GM12891 (cell line): ENCODE results near the gene GPR108.

Source experiments
- DNase-seq: peaks from one replicate; pipeline ENCODE4 v3.0.0; 2011; ENCODE audit warnings: low spot score; ENCODE audit not compliant: insufficient read length
- FAIRE-seq: peaks from 2 replicates; lab custom pipeline; 2011; peaks lifted over from hg19 to GRCh38; lab: Jason Lieb, UNC
- PAX5 ChIP-seq: IDR thresholded peaks from 2 replicates; pipeline ENCODE4 v1.6.1; 2011; ENCODE audit warnings: low read length, moderate library complexity, mild to moderate bottlenecking; ENCODE audit not compliant: insufficient read depth, severe bottlenecking
- POLR2A ChIP-seq: IDR thresholded peaks from 2 replicates; pipeline ENCODE4 v1.6.1; 2011; ENCODE audit warnings: low read depth, low read length, control low read depth
- POLR2AphosphoS5 ChIP-seq: IDR thresholded peaks from 2 replicates; pipeline ENCODE4 v1.6.1; 2011; ENCODE audit warnings: low read depth, low read length, control low read depth
- POU2F2 ChIP-seq: IDR thresholded peaks from 2 replicates; pipeline ENCODE4 v1.6.1; 2011; ENCODE audit warnings: low read depth, mild to moderate bottlenecking, control low read depth, low read length, moderate library complexity
- SPI1 ChIP-seq: IDR thresholded peaks from 2 replicates; pipeline ENCODE4 v1.6.1; 2011; ENCODE audit warnings: low read depth, low read length, control low read depth
- TAF1 ChIP-seq: IDR thresholded peaks from 2 replicates; pipeline ENCODE4 v1.6.1; 2011; ENCODE audit warnings: low read depth, low read length, control low read depth

The GPR108 gene

DNA sequence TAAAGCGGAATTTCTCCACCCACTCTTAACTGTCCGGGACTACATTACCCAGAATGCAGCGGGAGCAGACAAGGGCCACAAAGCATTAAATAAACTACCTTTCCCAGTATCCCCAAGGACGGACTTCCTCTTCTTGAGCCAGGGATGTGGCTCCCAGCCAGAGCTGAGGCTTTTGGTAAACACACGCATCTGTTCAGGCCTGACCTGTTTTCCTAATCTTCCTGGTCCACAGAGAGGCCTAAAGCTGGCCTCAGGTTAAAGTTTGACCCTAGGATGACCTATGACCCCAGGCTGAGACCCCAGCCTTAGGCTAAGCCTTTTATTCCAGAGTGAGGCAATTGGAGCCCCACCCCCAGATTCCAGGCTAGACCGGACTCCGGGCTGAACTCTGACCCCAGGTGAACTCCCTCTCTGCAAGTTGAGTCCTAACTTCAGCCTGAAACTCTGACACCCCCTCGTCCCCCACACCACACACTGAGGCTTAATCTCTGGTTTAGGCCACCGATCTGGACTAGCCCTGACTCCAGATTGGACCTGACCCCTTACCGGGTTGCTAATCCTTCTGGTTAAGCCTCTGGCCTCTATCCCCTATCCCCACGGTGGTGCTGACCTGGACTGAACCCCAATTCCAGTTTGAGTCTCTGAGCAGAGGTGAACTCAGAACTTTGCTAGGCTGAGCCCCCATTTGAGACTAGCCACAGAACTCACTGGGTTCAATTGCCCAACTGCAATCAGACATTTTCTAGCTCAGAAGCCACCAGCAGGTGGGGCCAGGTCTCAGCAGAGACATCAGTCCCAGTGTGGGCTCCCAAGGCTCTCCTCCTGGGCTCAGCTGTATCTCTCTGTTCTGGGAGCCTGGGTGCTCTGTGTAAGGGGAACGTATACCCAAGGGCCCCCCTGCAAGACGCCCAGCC, 750 bp upstream of the GPR108 start:
- peak; percentile 87 for FAIRE-seq
- no peak for DNase-seq
- peak; percentile 93 for TF ChIP-seq SPI1
- no peak for TF ChIP-seq TAF1
- no peak for TF ChIP-seq PAX5
- TF ChIP-seq POLR2A = no peak
- TF ChIP-seq POLR2AphosphoS5 = no peak
- peak; percentile 55 for TF ChIP-seq POU2F2

GRCh38 chr19:6736917-6737283, 480 bp downstream of the GPR108 start:
- no peak for TF ChIP-seq POLR2A
- TF ChIP-seq POU2F2 = no peak
- no peak for TF ChIP-seq SPI1
- no peak for TF ChIP-seq POLR2AphosphoS5
- no peak for TF ChIP-seq TAF1
- no peak for TF ChIP-seq PAX5
- FAIRE-seq (no peak), DNase-seq (no peak)

- TF ChIP-seq TAF1 = peak; percentile 64; the same call in 1 of the 2 replicates
- no peak for TF ChIP-seq SPI1
- peak; percentile 67 for TF ChIP-seq POLR2AphosphoS5
- TF ChIP-seq POLR2A = peak; percentile 51; the same call in 1 of the 2 replicates
- DNase-seq = peak; percentile 73
- no peak for FAIRE-seq
Measured at GRCh38 chr19:6736169-6736916, 1.0 kb downstream of the GPR108 start.

- FAIRE-seq = no peak
- DNase-seq = no peak
- no peak for TF ChIP-seq POLR2AphosphoS5
Measured at GRCh38 chr19:6735181-6735911, 2.0 kb downstream of the GPR108 start.

GRCh38 chr19:6734096-6734696, 3.2 kb downstream of the GPR108 start:
- DNase-seq (no peak), FAIRE-seq (no peak)
- TF ChIP-seq POLR2AphosphoS5 = no peak
- TF ChIP-seq PAX5 = no peak
- no peak for TF ChIP-seq SPI1
- no peak for TF ChIP-seq POLR2A
- TF ChIP-seq TAF1 = no peak
- no peak for TF ChIP-seq POU2F2

DNA sequence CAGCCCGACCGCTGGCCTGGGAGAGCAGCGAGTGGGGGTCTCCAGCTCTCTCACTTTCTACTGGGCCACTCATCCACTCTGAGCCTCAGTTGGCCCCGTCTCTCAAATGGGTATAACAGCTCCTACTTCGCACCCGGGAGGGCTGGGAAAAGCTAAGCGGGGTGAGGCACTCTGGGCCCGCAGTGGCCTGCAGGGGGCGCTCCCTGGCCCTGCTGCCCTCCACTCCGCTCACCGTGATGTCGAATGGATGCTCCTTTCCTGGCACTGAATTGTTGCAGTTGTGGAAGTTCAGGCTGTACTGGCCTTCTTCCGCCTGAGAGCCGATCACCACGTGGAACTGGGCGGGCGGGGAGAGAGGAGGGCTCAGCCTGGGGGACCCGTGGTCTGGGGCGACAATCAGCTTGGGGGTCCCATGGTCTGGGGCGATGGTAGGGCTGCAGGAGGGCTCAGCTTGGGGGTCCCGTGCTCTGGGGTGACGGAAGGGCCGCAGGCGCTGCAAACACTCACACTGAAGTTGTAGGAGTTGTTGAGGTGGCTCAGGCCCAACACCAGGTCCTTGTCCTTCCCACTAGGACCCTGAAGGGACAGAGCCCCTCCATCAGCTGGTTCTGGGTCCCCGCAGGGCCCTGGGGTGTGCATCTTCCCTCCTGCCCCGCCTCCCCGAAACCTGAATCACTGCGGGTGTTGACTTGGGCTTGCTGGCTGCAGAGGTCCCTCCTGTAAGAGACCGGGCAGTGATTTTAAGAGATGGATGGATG, 3.9 kb downstream of the GPR108 start:
- FAIRE-seq (no peak), DNase-seq (no peak)
- no peak for TF ChIP-seq POU2F2
- no peak for TF ChIP-seq PAX5
- TF ChIP-seq POLR2A = no peak

- DNase-seq (no peak), FAIRE-seq (no peak)
- TF ChIP-seq TAF1 (no peak), PAX5 (no peak), POLR2AphosphoS5 (no peak), SPI1 (no peak), POU2F2 (no peak), POLR2A (no peak)
Measured at GRCh38 chr19:6732803-6733337, 4.5 kb downstream of the GPR108 start.

DNA sequence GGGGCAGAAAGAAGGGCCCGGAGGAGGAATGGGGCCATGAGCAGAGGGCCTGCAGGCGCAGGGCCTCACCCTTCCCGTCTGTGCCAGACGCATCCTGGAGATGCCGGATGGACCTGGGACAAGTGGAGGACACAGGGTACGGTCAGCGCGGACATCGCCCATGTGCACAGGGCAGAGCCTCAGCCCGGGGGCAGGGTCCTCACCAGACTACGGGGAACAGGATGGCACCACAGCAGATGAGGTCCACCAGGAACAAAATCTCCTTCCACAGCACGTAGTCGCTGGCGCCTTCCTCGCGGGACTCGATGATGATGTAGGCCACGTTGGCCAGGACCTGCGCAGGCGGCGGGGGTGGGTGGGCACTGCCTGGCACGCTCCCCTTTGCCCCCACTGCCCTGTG, 5.6 kb downstream of the GPR108 start:
- TF ChIP-seq POLR2AphosphoS5 = no peak
- no peak for TF ChIP-seq PAX5
- no peak for TF ChIP-seq SPI1
- TF ChIP-seq POLR2A = no peak
- DNase-seq (no peak), FAIRE-seq (no peak)
